ENCODE results near the gene YBEY.
"Not testable (repeated sequence)": the region's sequence is repeated elsewhere in the genome, so short reads cannot be mapped to it uniquely, and the experiment has no call there.

Gene YBEY

DNA sequence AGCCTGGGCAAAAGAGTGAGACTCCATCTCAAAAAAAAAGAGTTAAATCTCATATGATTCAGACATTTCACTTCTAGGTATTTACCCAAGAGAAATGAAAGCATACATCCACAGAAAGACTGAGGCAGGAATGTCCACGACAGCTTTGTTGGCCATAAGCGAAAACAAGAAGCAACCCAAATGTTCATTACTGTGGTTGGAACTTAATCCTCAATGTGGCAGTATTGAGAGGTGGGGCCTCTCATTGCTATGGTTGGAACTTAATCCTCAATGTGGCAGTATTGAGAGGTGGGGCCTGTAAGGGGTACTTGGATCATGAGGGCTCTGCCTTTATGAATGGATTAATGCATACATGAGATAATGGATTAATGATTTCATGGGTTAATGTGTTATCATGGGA, 22.3 kb downstream of the YBEY start:
- in situ Hi-C loops (cut with HindIII; ENCODE audit: low sequenced_read_pairs), result no loop called here
- no peak for DNase-seq (ENCODE audit: low read depth, low spot score)
- no peak for TF ChIP-seq CTCF (IDR thresholded peaks at IDR 0.05; ENCODE audit: low read depth, low read length)
- no peak overlapping the region for H3K4me3 ChIP-seq (ENCODE audit: low read depth, low read length)

DNA sequence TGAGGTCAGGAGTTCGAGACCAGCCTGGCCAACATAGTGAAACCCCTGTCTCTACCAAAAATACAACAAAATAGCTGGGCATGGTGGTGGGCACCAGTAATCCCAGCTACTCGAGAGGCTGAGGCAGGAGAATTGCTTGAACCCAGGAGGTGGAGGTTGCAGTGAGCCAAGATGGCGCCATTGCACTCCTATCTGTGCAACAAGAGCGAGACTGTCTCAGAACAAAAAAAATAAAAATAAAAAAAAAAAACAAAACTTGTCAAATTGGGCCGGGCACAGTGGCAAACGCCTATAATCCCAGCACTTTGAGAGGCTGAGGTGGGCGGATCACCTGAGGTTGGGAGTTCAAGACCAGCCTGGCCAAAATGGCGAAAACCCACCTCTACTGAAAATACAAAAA, 24.1 kb downstream of the YBEY start:
- DNase-seq (ENCODE audit: low read depth, low spot score); in situ Hi-C loops (cut with HindIII; ENCODE audit: low sequenced_read_pairs); H3K4me3 ChIP-seq (ENCODE audit: low read depth, low read length): not testable (repeated sequence)

GRCh38 chr21:46311568-46311967, 25.4 kb downstream of the YBEY start:
- no peak for TF ChIP-seq CTCF (IDR thresholded peaks at IDR 0.05; ENCODE audit: low read depth, low read length)
- in situ Hi-C loops (cut with HindIII; ENCODE audit: low sequenced_read_pairs), result no loop called here
- DNase-seq (ENCODE audit: low read depth, low spot score), result no peak
- no peak overlapping the region for H3K4me3 ChIP-seq (ENCODE audit: low read depth, low read length)

DNA sequence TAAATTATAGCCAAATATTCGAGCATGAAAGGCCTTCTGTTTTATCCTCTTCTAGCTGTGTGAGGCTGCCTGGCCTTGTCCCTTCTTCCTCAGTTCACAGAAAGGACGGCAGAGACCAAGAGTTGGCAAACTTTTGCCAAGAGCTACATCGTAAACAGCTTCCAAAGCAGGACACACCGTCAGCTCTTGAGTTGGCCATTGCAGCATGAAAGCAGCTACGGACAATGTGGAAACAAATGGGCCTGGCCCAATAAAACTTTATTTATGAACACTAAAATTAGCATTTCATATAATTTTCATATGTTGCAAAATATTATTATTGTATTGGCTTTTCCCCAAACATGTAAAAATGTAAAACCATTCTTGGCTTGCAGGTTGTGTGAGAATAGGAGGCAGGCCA, 26.8 kb downstream of the YBEY start:
- TF ChIP-seq CTCF (IDR thresholded peaks at IDR 0.05; ENCODE audit: low read depth, low read length), result no peak
- no peak overlapping the region for H3K4me3 ChIP-seq (ENCODE audit: low read depth, low read length)
- no peak for DNase-seq (ENCODE audit: low read depth, low spot score)
- in situ Hi-C loops (cut with HindIII; ENCODE audit: low sequenced_read_pairs), result no loop called here

GRCh38 chr21:46314441-46315020, 28.4 kb downstream of the YBEY start:
- no peak overlapping the region for H3K4me3 ChIP-seq (ENCODE audit: low read depth, low read length)
- no peak for TF ChIP-seq CTCF (IDR thresholded peaks at IDR 0.05; ENCODE audit: low read depth, low read length)
- DNase-seq (ENCODE audit: low read depth, low spot score), result no peak
- in situ Hi-C loops (cut with HindIII; ENCODE audit: low sequenced_read_pairs), result no loop called here

DNA sequence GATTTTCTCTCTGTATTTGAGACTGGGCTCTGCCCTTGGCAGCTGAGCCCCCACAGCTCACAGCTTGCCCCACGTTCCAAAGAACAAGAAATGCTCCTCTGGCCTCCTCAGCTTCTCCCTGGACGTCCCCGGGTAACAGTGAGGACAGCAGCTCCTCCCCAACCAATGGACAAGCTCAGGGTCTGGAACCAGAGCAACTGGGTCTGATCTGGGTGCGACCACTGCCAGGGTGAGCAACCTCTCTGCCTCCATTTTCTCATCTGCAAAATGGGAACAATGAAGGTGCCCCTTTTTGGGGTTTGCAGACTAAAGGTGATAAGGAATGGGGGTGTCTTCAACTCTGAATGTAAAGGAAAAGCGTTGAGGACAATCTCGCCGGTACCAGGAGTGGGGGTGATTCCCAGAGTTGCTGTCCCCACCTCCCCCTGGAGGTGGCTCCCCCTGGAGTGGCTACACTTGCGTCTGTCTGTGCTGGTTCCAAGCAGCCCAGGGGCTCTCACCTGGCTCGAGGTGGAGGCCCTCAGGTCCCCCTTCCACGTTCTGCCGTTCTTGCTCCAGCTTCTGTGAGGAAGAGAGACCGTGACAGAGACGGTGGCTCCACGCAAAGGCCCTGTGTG, 30.7 kb downstream of the YBEY start:
- in situ Hi-C loops (cut with HindIII; ENCODE audit: low sequenced_read_pairs), result no loop called here
- no peak for TF ChIP-seq CTCF (IDR thresholded peaks at IDR 0.05; ENCODE audit: low read depth, low read length)
- no peak for DNase-seq (ENCODE audit: low read depth, low spot score)
- H3K4me3 ChIP-seq (ENCODE audit: low read depth, low read length), result no peak overlapping the region

DNA sequence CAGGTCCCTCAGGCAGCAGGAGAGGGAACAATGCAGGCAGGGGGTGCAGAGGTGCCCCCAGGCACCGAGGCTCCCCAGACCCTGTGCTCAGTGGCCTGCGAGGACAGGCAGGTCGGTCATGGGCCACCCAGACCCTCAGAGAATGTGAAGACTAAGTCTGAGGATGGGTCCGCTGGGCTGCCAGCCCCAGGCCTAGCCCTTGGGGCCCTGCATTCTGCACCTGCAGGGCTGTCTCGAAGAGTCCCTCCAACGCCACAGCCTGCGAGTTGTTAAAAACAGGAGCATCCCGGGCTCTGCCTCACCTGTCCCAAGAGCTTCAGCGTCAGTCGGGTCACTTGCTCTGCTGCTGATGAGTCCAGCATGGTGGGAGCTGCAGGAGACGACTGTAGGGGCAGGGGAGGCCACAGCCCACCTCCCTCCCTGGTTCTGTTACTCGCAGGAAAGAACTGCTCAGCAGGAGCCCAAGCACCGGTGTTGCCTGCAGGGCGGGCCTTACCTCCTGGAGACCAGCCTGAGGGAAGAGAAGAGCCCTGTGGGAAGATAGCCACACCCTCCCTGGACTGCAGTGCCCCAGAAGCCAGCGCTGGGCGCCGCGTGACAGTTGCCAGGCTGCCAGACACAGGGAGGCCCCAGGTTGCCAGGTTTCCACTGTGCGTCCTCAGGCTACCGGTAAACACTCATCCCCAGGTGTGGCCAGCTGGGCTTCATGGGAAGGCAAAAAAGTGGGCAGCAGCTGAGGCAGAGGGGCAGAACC, 31.7 kb downstream of the YBEY start:
- in situ Hi-C loops (cut with HindIII; ENCODE audit: low sequenced_read_pairs), result no loop called here
- no peak for TF ChIP-seq CTCF (IDR thresholded peaks at IDR 0.05; ENCODE audit: low read depth, low read length)
- no peak for DNase-seq (ENCODE audit: low read depth, low spot score)
- no peak overlapping the region for H3K4me3 ChIP-seq (ENCODE audit: low read depth, low read length)
